Lower leg skin (tissue), 3 donors: ENCODE data around the gene FCN3.

Experiments
- CTCF ChIP-seq, 3 donors: fragments of 450-650 bp; IDR thresholded peaks; one replicate each; pipeline ENCODE4 v1.5.1; 2016; ENCODE audit warnings: antibody characterized with exemption in 3 of 3, mild to moderate bottlenecking in 3 of 3, moderate library complexity in 2 of 3
- POLR2A ChIP-seq, 2 donors: fragments of 450-650 bp; IDR thresholded peaks; one replicate each; pipeline ENCODE4 v1.6.1; 2016 to 2017; ENCODE audit warnings: antibody characterized with exemption in 2 of 2, mild to moderate bottlenecking in 1 of 2, moderate library complexity in 1 of 2

GRCh38 chr1:27394925-27395324 lies 20.3 kb upstream of the FCN3 start:
- TF ChIP-seq CTCF (IDR thresholded peaks at IDR 0.05) (no peak), POLR2A (IDR thresholded peaks at IDR 0.05) (no peak)
